AG04449 (cell line): ENCODE measurements around the gene DYNC2I2.

Source experiments
- CTCF ChIA-PET: fragments of 350-600 bp; formaldehyde crosslinking; extraction: SDS; loops from one replicate; lab custom pipeline; 2021; ENCODE audit warnings: antibody characterized with exemption; lab: Yijun Ruan, JAX
- POLR2A ChIA-PET: fragments of 400-600, 350-600 bp; formaldehyde crosslinking; extraction: SDS; loops from one replicate; lab custom pipeline; 2020; ENCODE audit warnings: antibody characterized with exemption, inconsistent platforms; lab: Yijun Ruan, JAX
- DNase-seq: peaks from one replicate; pipeline ENCODE4 v3.0.0-alpha.2; 2010; ENCODE audit warnings: low read depth, low spot score
- H3K4me3 ChIP-seq: 2 replicates; pipeline ENCODE4 v1.5.1; 2011; ENCODE audit warnings: low read depth, mild to moderate bottlenecking, control low read depth, low read length
- CTCF ChIP-seq: IDR thresholded peaks from one replicate; pipeline ENCODE4 v1.5.1; 2011; ENCODE audit warnings: mild to moderate bottlenecking, moderate library complexity, low read length, control low read depth, inconsistent platforms; ENCODE audit not compliant: insufficient read depth; ENCODE audit errors: missing control alignments

The DYNC2I2 gene

GRCh38 chr9:128615571-128615970 is 41.1 kb downstream of the DYNC2I2 start:
- no peak for TF ChIP-seq CTCF
- no peak overlapping the region for H3K4me3 ChIP-seq
- ChIA-PET CTCF (interaction anchor here (0.9 to 1.6 kb wide), 3 partner anchors 10 to 20 kb away, joined by 3 read pairs; no protein-coding TSS in a partner anchor), POLR2A (no interaction called here)
- no peak for DNase-seq

GRCh38 chr9:128614728-128615127 is 41.9 kb downstream of the DYNC2I2 start:
- ChIA-PET POLR2A (no interaction called here), CTCF (interaction anchor here (1.5 kb wide), 1 partner anchor 21 kb away, joined by 3 read pairs; no protein-coding TSS in a partner anchor)
- no peak for TF ChIP-seq CTCF
- DNase-seq = no peak
- no peak overlapping the region for H3K4me3 ChIP-seq

- no peak for DNase-seq
- CTCF ChIA-PET = interaction anchor here (1.4 to 4.1 kb wide), 2 partner anchors 10 to 13 kb away, joined by 3 to 18 read pairs; no protein-coding TSS in a partner anchor
- H3K4me3 ChIP-seq = no peak overlapping the region
- POLR2A ChIA-PET = interaction anchor here (0.9 kb wide), 1 partner anchor 11 kb away, joined by 3 read pairs; no protein-coding TSS in a partner anchor
- TF ChIP-seq CTCF = no peak
These were observed 44.9 kb downstream of the DYNC2I2 start for GRCh38 chr9:128611600-128612394.

GRCh38 chr9:128610897-128611296 is 45.8 kb downstream of the DYNC2I2 start:
- ChIA-PET CTCF (interaction anchor here (4.1 kb wide), 1 partner anchor 12 kb away, joined by 18 read pairs; no protein-coding TSS in a partner anchor), POLR2A (interaction anchor here (0.9 kb wide), 1 partner anchor 10 kb away, joined by 3 read pairs; no protein-coding TSS in a partner anchor)
- no peak for DNase-seq
- H3K4me3 ChIP-seq = no peak overlapping the region
- no peak for TF ChIP-seq CTCF

- TF ChIP-seq CTCF = no peak
- ChIA-PET POLR2A (no interaction called here), CTCF (interaction anchor here (0.9 to 1.3 kb wide), 2 partner anchors 10 to 27 kb away, joined by 3 to 4 read pairs; no protein-coding TSS in a partner anchor)
- no peak overlapping the region for H3K4me3 ChIP-seq
- DNase-seq = no peak
These were observed 48.9 kb downstream of the DYNC2I2 start for GRCh38 chr9:128607642-128608350.
